HCT116 (cell line): ENCODE data around the gene APOL4. TPM values are rescaled to one million over a fixed set of nuclear protein-coding genes. Genes with fewer than 3 reads are reported as not detected.

Source experiments
- ATAC-seq: fragments of 200-7000 bp; cut with Tn5 transposase; 2 replicates; pipeline ENCODE4 v1.9.1; 2020; ENCODE audit warnings: mild to moderate bottlenecking, moderate library complexity
- BruUV-seq: library from RNA; stranded (reverse); fragments of 400-500 nt; replicated peaks from 2 replicates; lab custom pipeline; 2021; lab: Mats Ljungman, UMichigan
- CTCF ChIA-PET: fragments of 300-600 bp; sonication (Branson Sonifier 250); formaldehyde crosslinking; loops from one replicate; lab custom pipeline; 2021; ENCODE audit warnings: antibody characterized with exemption; lab: Charles Lee
- POLR2A ChIA-PET: fragments of 300-600, 350-600 bp; sonication (Branson Sonifier 250); formaldehyde crosslinking; loops from one replicate; lab custom pipeline; 2021; ENCODE audit warnings: antibody characterized with exemption; lab: Charles Lee
- RAD21 ChIA-PET, 2 experiments: fragments of 300-600 bp; sonication (Branson Sonifier 250); formaldehyde crosslinking; loops; one replicate each; lab custom pipeline; 2023; ENCODE audit warnings: low total read pairs in 2 of 2; ENCODE audit not compliant: uncharacterized antibody in 2 of 2, unreplicated experiment in 2 of 2, low non-redundant PET in 1 of 2; lab: Charles Lee
- DNase-seq: peaks from one replicate; pipeline ENCODE4 v3.0.0-alpha.2; 2010; ENCODE audit warnings: low read depth, low spot score
- H2AFZ ChIP-seq: fragments of 200-600 bp; shearing (Covaris generic), sonication (generic); 2 replicates; pipeline ENCODE4 v1.6.1; 2017; ENCODE audit warnings: low read depth, mixed run types, mixed read lengths, antibody characterized with exemption, low read length; ENCODE audit not compliant: poor library complexity, severe bottlenecking
- H3K27ac ChIP-seq: 2 replicates; pipeline ENCODE4 v1.5.1; 2012; ENCODE audit warnings: low read depth, low read length
- H3K27me3 ChIP-seq: fragments of 200-600 bp; sonication (generic); 2 replicates; pipeline ENCODE4 v1.6.1; 2016; ENCODE audit warnings: mixed run types, low read length, mixed read lengths; ENCODE audit not compliant: insufficient read depth
- H3K36me3 ChIP-seq, 2 experiments: fragments of 200-500 bp in 1 of 2; fragments of 200-600 bp in 1 of 2; sonication (Bioruptor generic) in 1 of 2; sonication (generic) in 1 of 2; 2 replicates each; pipeline versions ENCODE4 v1.5.1 to v1.6.1; 2014 to 2016; ENCODE audit warnings: low read length in 2 of 2, inconsistent platforms in 1 of 2, mixed read lengths in 1 of 2, mixed run types in 1 of 2; ENCODE audit not compliant: insufficient read depth in 2 of 2, control insufficient read depth in 1 of 2
- H3K4me1 ChIP-seq, 2 experiments: fragments of 200-600 bp in 1 of 2; sonication (generic) in 1 of 2; 2 replicates each; pipeline versions ENCODE4 v1.5.1 to v1.6.1; 2012 to 2017; ENCODE audit warnings: low read length in 2 of 2, inconsistent platforms in 1 of 2, mild to moderate bottlenecking in 1 of 2, mixed read lengths in 1 of 2, mixed run types in 1 of 2, moderate library complexity in 1 of 2; ENCODE audit not compliant: insufficient read depth in 2 of 2, control insufficient read depth in 1 of 2
- H3K4me2 ChIP-seq: fragments of 200-600 bp; sonication (generic); 2 replicates; pipeline ENCODE4 v1.6.1; 2017; ENCODE audit warnings: mixed run types, low read length, mixed read lengths
- H3K4me3 ChIP-seq, 2 experiments: fragments of 200-600 bp in 1 of 2; sonication (generic) in 1 of 2; replicated peaks in 1 of 2; 2 replicates each; pipeline ENCODE4 v1.5.1; 2011 to 2016; ENCODE audit warnings: low read length in 2 of 2, control low read depth in 1 of 2, low read depth in 1 of 2, mild to moderate bottlenecking in 1 of 2, mixed read lengths in 1 of 2, mixed run types in 1 of 2
- H3K79me2 ChIP-seq: fragments of 200-600 bp; sonication (generic); 2 replicates; pipeline ENCODE4 v1.6.1; 2017; ENCODE audit warnings: mild to moderate bottlenecking, mixed run types, low read length, moderate library complexity, mixed read lengths; ENCODE audit not compliant: insufficient read depth
- H3K9ac ChIP-seq: fragments of 200-600 bp; sonication (generic); 2 replicates; pipeline ENCODE4 v1.6.1; 2016; ENCODE audit warnings: low read length, mixed read lengths
- H3K9me2 ChIP-seq: fragments of 200-600 bp; sonication (generic), shearing (Covaris generic); 2 replicates; pipeline ENCODE4 v1.6.1; 2017; ENCODE audit warnings: mixed run types, mild to moderate bottlenecking, moderate library complexity; ENCODE audit not compliant: insufficient read depth
- H3K9me3 ChIP-seq, 2 experiments: fragments of 200-500 bp in 1 of 2; fragments of 200-600 bp in 1 of 2; sonication (Bioruptor generic) in 1 of 2; sonication (generic) in 1 of 2; 2 replicates each; pipeline ENCODE4 v1.6.1; 2014 to 2017; ENCODE audit warnings: low read length in 2 of 2, mixed read lengths in 2 of 2, inconsistent platforms in 1 of 2, low read depth in 1 of 2, mild to moderate bottlenecking in 1 of 2, mixed run types in 1 of 2, moderate library complexity in 1 of 2; ENCODE audit not compliant: control insufficient read depth in 1 of 2, insufficient read depth in 1 of 2
- H4K20me1 ChIP-seq: fragments of 200-600 bp; sonication (generic), shearing (Covaris generic); 2 replicates; pipeline ENCODE4 v1.6.1; 2017; ENCODE audit warnings: mixed run types, mild to moderate bottlenecking, moderate library complexity; ENCODE audit not compliant: insufficient read depth
- CBX3 ChIP-seq: IDR thresholded peaks from 2 replicates; pipeline ENCODE4 v1.6.1; 2012; ENCODE audit warnings: low read depth
- CEBPB ChIP-seq: IDR thresholded peaks from 2 replicates; pipeline ENCODE4 v1.6.1; 2012; ENCODE audit warnings: low read depth
- EZH2 ChIP-seq: fragments of 200-600 bp; sonication (generic); IDR thresholded peaks from 2 replicates; pipeline ENCODE4 v1.6.1; 2017; ENCODE audit warnings: antibody characterized with exemption, mixed run types
- EZH2phosphoT487 ChIP-seq: fragments of 200-600 bp; IDR thresholded peaks from 2 replicates; pipeline ENCODE4 v1.6.1; 2018; ENCODE audit warnings: antibody characterized with exemption, borderline replicate concordance
- FOSL1 ChIP-seq: IDR thresholded peaks from 2 replicates; pipeline ENCODE4 v1.6.1; 2012; ENCODE audit warnings: low read depth
- POLR2AphosphoS5 ChIP-seq: IDR thresholded peaks from 2 replicates; pipeline ENCODE4 v1.6.1; 2011; ENCODE audit warnings: mild to moderate bottlenecking, low read depth, low read length, moderate library complexity
- RAD21 ChIP-seq: IDR thresholded peaks from 2 replicates; pipeline ENCODE4 v1.6.1; 2012; ENCODE audit warnings: low read depth, mild to moderate bottlenecking
- SRF ChIP-seq: IDR thresholded peaks from 2 replicates; pipeline ENCODE4 v1.6.1; 2012; ENCODE audit warnings: low read depth
- TCF7L2 ChIP-seq: IDR thresholded peaks from 2 replicates; pipeline ENCODE4 v1.7.0; 2011; ENCODE audit warnings: borderline replicate concordance, inconsistent platforms; ENCODE audit not compliant: insufficient read depth, insufficient read length; ENCODE audit errors: extremely low read depth
- YY1 ChIP-seq: IDR thresholded peaks from 2 replicates; pipeline ENCODE4 v1.6.1; 2011; ENCODE audit warnings: low read length, low read depth, moderate library complexity, mild to moderate bottlenecking; ENCODE audit not compliant: insufficient replicate concordance; ENCODE audit errors: extremely low read depth
- ZFX ChIP-seq: fragments of 450-650 bp; IDR thresholded peaks from 2 replicates; pipeline ENCODE4 v1.6.1; 2017
- ZNF274 ChIP-seq: fragments of 200-500 bp; sonication (Bioruptor generic); IDR thresholded peaks from 2 replicates; pipeline ENCODE4 v1.6.1; 2014; ENCODE audit warnings: mild to moderate bottlenecking, low read depth, low read length, inconsistent platforms
- intact Hi-C: fragments of 100-400 bp; cut with micrococcal nuclease; formaldehyde crosslinking; loops from 2 replicates; pipeline ENCODE4 v1.10.0; 2022
- total RNA-seq: library from RNA; stranded (reverse); gene quantifications from one replicate; pipeline ENCODE4 v1.2.1, GENCODE V29; 2021; ENCODE audit not compliant: unreplicated experiment
- TF ChIP-seq, protein P1 (sequence below), 3 experiments: fragments of 200-600 bp in 1 of 3; sonication (generic) in 1 of 3; IDR thresholded peaks in 2 of 3; conservative IDR thresholded peaks in 1 of 3; 2 replicates each; pipeline ENCODE4 v1.5.1; 2012 to 2017; ENCODE audit warnings: low read depth in 2 of 3, low read length in 2 of 3, antibody characterized with exemption in 1 of 3, borderline replicate concordance in 1 of 3, control low read depth in 1 of 3, mild to moderate bottlenecking in 1 of 3, mixed read lengths in 1 of 3, mixed run types in 1 of 3, moderate library complexity in 1 of 3; ENCODE audit not compliant: insufficient read depth in 1 of 3
- TF ChIP-seq, protein P2 (sequence below): IDR thresholded peaks from 2 replicates; pipeline ENCODE4 v1.6.1; 2011; ENCODE audit warnings: mild to moderate bottlenecking, low read length, moderate library complexity; ENCODE audit not compliant: insufficient replicate concordance; ENCODE audit errors: extremely low read depth
- TF ChIP-seq, protein P3 (sequence below): IDR thresholded peaks from 2 replicates; pipeline ENCODE4 v1.6.1; 2012; ENCODE audit warnings: low read depth
- TF ChIP-seq, protein P4 (sequence below): IDR thresholded peaks from 2 replicates; pipeline ENCODE4 v1.6.1; 2012
- TF ChIP-seq, protein P5 (sequence below): IDR thresholded peaks from 2 replicates; pipeline ENCODE4 v1.6.1; 2012

APOL4 gene
- total RNA-seq, 1 experiment from 2014 or later, result not detected

DNA sequence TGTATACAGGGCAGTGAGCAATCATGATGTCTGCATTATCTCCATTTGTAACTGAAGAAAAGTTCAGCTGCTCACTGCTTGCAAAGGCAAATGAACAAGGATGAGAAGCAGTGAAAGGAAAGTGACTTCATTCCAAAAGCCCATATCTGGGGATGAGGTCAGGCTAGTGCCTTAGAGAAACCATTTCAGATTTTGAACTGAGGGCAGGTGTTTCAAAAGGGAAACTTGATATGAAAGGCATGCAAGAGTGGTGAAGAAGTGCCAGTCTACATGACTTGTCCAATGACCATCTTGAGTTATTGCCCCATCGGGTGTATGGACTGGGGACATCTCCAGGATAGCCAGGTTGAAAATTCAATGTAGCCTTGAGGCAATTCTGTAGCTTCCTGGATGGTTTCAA lies 7.3 kb upstream of the APOL4 start:
- RAD21 ChIA-PET, result no interaction called here
- H3K4me1 ChIP-seq, result no peaks in the 10 kb centered on the region
- no peaks in the 10 kb centered on the region for H3K79me2 ChIP-seq
- H3K9me3 ChIP-seq, result no peaks in the 10 kb centered on the region
- POLR2A ChIA-PET, result no interaction called here
- intact Hi-C loops, result no loop called here
- TF ChIP-seq RAD21 (no peak), ZNF274 (no peak), POLR2AphosphoS5 (no peak), CBX3 (no peak), CEBPB (no peak), FOSL1 (no peak), SRF (no peak), YY1 (no peak), TCF7L2 (no peak), ZFX (no peak), EZH2 (no peak), EZH2phosphoT487 (no peak)
- TF ChIP-seq, protein P1, sequence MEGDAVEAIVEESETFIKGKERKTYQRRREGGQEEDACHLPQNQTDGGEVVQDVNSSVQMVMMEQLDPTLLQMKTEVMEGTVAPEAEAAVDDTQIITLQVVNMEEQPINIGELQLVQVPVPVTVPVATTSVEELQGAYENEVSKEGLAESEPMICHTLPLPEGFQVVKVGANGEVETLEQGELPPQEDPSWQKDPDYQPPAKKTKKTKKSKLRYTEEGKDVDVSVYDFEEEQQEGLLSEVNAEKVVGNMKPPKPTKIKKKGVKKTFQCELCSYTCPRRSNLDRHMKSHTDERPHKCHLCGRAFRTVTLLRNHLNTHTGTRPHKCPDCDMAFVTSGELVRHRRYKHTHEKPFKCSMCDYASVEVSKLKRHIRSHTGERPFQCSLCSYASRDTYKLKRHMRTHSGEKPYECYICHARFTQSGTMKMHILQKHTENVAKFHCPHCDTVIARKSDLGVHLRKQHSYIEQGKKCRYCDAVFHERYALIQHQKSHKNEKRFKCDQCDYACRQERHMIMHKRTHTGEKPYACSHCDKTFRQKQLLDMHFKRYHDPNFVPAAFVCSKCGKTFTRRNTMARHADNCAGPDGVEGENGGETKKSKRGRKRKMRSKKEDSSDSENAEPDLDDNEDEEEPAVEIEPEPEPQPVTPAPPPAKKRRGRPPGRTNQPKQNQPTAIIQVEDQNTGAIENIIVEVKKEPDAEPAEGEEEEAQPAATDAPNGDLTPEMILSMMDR (IDR thresholded peaks at IDR 0.05 in 2 of 3, conservative IDR thresholded peaks at IDR 0.05 in 1 of 3; ENCODE audit: borderline replicate concordance in 1 of 3, insufficient read depth in 1 of 3, low read depth in 2 of 3, low read length in 2 of 3), result no peak
- TF ChIP-seq, protein P2, sequence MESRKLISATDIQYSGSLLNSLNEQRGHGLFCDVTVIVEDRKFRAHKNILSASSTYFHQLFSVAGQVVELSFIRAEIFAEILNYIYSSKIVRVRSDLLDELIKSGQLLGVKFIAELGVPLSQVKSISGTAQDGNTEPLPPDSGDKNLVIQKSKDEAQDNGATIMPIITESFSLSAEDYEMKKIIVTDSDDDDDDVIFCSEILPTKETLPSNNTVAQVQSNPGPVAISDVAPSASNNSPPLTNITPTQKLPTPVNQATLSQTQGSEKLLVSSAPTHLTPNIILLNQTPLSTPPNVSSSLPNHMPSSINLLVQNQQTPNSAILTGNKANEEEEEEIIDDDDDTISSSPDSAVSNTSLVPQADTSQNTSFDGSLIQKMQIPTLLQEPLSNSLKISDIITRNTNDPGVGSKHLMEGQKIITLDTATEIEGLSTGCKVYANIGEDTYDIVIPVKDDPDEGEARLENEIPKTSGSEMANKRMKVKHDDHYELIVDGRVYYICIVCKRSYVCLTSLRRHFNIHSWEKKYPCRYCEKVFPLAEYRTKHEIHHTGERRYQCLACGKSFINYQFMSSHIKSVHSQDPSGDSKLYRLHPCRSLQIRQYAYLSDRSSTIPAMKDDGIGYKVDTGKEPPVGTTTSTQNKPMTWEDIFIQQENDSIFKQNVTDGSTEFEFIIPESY, result no peak
- TF ChIP-seq, protein P3, sequence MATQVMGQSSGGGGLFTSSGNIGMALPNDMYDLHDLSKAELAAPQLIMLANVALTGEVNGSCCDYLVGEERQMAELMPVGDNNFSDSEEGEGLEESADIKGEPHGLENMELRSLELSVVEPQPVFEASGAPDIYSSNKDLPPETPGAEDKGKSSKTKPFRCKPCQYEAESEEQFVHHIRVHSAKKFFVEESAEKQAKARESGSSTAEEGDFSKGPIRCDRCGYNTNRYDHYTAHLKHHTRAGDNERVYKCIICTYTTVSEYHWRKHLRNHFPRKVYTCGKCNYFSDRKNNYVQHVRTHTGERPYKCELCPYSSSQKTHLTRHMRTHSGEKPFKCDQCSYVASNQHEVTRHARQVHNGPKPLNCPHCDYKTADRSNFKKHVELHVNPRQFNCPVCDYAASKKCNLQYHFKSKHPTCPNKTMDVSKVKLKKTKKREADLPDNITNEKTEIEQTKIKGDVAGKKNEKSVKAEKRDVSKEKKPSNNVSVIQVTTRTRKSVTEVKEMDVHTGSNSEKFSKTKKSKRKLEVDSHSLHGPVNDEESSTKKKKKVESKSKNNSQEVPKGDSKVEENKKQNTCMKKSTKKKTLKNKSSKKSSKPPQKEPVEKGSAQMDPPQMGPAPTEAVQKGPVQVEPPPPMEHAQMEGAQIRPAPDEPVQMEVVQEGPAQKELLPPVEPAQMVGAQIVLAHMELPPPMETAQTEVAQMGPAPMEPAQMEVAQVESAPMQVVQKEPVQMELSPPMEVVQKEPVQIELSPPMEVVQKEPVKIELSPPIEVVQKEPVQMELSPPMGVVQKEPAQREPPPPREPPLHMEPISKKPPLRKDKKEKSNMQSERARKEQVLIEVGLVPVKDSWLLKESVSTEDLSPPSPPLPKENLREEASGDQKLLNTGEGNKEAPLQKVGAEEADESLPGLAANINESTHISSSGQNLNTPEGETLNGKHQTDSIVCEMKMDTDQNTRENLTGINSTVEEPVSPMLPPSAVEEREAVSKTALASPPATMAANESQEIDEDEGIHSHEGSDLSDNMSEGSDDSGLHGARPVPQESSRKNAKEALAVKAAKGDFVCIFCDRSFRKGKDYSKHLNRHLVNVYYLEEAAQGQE, result no peak
- TF ChIP-seq, protein P4, sequence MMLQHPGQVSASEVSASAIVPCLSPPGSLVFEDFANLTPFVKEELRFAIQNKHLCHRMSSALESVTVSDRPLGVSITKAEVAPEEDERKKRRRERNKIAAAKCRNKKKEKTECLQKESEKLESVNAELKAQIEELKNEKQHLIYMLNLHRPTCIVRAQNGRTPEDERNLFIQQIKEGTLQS, result no peak
- TF ChIP-seq, protein P5, sequence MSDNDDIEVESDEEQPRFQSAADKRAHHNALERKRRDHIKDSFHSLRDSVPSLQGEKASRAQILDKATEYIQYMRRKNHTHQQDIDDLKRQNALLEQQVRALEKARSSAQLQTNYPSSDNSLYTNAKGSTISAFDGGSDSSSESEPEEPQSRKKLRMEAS, result no peak
- H3K27ac ChIP-seq, result no peak overlapping the region
- H3K27me3 ChIP-seq, result peaks cover 11% of the 10 kb centered on the region
- H4K20me1 ChIP-seq, result no peaks in the 10 kb centered on the region
- no peak overlapping the region for H3K4me2 ChIP-seq
- H3K36me3 ChIP-seq, result no peaks in the 10 kb centered on the region
- H2AFZ ChIP-seq, result no peak overlapping the region
- no peak overlapping the region for H3K4me3 ChIP-seq
- no peak overlapping the region for H3K9ac ChIP-seq
- no TSS peak for BruUV-seq
- no peaks in the 10 kb centered on the region for H3K9me2 ChIP-seq
- no peak for ATAC-seq
- no peak for DNase-seq
- CTCF ChIA-PET, result no interaction called here
